ENCODE data around the gene IRAG1. TPM values are rescaled to one million over a fixed set of nuclear protein-coding genes. Genes with fewer than 3 reads are reported as not detected.

Gene IRAG1
- total RNA-seq, 2 donors from 2014 or later, result 4.2 to 7.3 TPM

- H3K36me3 Mint-ChIP-seq (ENCODE audit: low read depth), result no peaks in the 10 kb centered on the region
- Histone ChIP-seq H3K27me3 (ENCODE audit: control insufficient read depth, insufficient read depth, low read length, poor library complexity, severe bottlenecking) (no peaks in the 10 kb centered on the region), H3K9ac (ENCODE audit: extremely low read depth, low read length, poor library complexity, severe bottlenecking) (peak overlapping the region; percentile 39), H3K27ac (ENCODE audit: low read depth, low read length) (no peak overlapping the region), H3K36me3 (ENCODE audit: control insufficient read depth, insufficient read depth, low read length) (no peaks in the 10 kb centered on the region), H3K9me3 (ENCODE audit: control insufficient read depth, low read length) (peaks cover 4% of the 10 kb centered on the region), H3K4me3 (ENCODE audit: low read length) (peak overlapping the region; percentile 91), H3K4me1 (ENCODE audit: control insufficient read depth, insufficient read depth, low read length) (no peaks in the 10 kb centered on the region)
- 4 to 11% methylated on average over 3 to 18 of the region's 20 CpGs for WGBS, 2 experiments (ENCODE audit: insufficient coverage in 1 of 2, insufficient read length in 1 of 2)
- DNase-seq, result peak; percentile 88
- peak overlapping the region; percentile 66 for H3K27ac Mint-ChIP-seq
- peak overlapping the region; percentile 68 for H3K4me3 Mint-ChIP-seq
- TF ChIP-seq CTCF (conservative IDR thresholded peaks at IDR 0.05), result no peak
- H3K9me3 Mint-ChIP-seq, result no peaks in the 10 kb centered on the region
- H3K27me3 Mint-ChIP-seq (ENCODE audit: insufficient read depth), result peaks cover 22% of the 10 kb centered on the region
- H3K4me1 Mint-ChIP-seq, result peaks cover 3% of the 10 kb centered on the region
Observed at GRCh38 chr11:10728789-10729472, 35.4 kb upstream of the IRAG1 start.

- Histone ChIP-seq H3K9me3 (ENCODE audit: control insufficient read depth, low read length) (peaks cover 4% of the 10 kb centered on the region), H3K4me1 (ENCODE audit: control insufficient read depth, insufficient read depth, low read length) (no peaks in the 10 kb centered on the region), H3K4me3 (ENCODE audit: low read length) (peak overlapping the region; percentile 91), H3K36me3 (ENCODE audit: control insufficient read depth, insufficient read depth, low read length) (no peaks in the 10 kb centered on the region), H3K27me3 (ENCODE audit: control insufficient read depth, insufficient read depth, low read length, poor library complexity, severe bottlenecking) (no peaks in the 10 kb centered on the region), H3K27ac (ENCODE audit: low read depth, low read length) (no peak overlapping the region), H3K9ac (ENCODE audit: extremely low read depth, low read length, poor library complexity, severe bottlenecking) (no peak overlapping the region)
- Mint-ChIP-seq H3K36me3 (ENCODE audit: low read depth) (no peaks in the 10 kb centered on the region), H3K4me1 (peaks cover 3% of the 10 kb centered on the region), H3K4me3 (peak overlapping the region; percentile 68), H3K27me3 (ENCODE audit: insufficient read depth) (peaks cover 22% of the 10 kb centered on the region), H3K9me3 (no peaks in the 10 kb centered on the region), H3K27ac (no peak overlapping the region)
- TF ChIP-seq CTCF (conservative IDR thresholded peaks at IDR 0.05), result peak; percentile 43
- no peak for DNase-seq
- 86 to 88% methylated on average over 2 to 3 of the region's 3 CpGs for WGBS, 2 experiments (ENCODE audit: insufficient coverage in 1 of 2, insufficient read length in 1 of 2)
Observed at GRCh38 chr11:10728154-10728553, 34.6 kb upstream of the IRAG1 start.

- no peaks in the 10 kb centered on the region for H3K36me3 ChIP-seq (ENCODE audit: control insufficient read depth, insufficient read depth, low read length)
- Mint-ChIP-seq H3K9me3 (no peaks in the 10 kb centered on the region), H3K27ac (no peak overlapping the region), H3K4me1 (peaks cover 3% of the 10 kb centered on the region), H3K4me3 (no peak overlapping the region), H3K36me3 (ENCODE audit: low read depth) (no peaks in the 10 kb centered on the region), H3K27me3 (ENCODE audit: insufficient read depth) (peaks cover 19% of the 10 kb centered on the region)
- WGBS, 2 experiments (ENCODE audit: insufficient coverage in 1 of 2, insufficient read length in 1 of 2), result 89 to 96% methylated on average over 4 of the region's 4 CpGs
- no peak for TF ChIP-seq CTCF (conservative IDR thresholded peaks at IDR 0.05)
- H3K9me3 ChIP-seq (ENCODE audit: control insufficient read depth, low read length), result peaks cover 4% of the 10 kb centered on the region
- no peaks in the 10 kb centered on the region for H3K27me3 ChIP-seq (ENCODE audit: control insufficient read depth, insufficient read depth, low read length, poor library complexity, severe bottlenecking)
- H3K4me1 ChIP-seq (ENCODE audit: control insufficient read depth, insufficient read depth, low read length), result no peaks in the 10 kb centered on the region
- DNase-seq, result no peak
- no peak overlapping the region for H3K4me3 ChIP-seq (ENCODE audit: low read length)
- H3K9ac ChIP-seq (ENCODE audit: extremely low read depth, low read length, poor library complexity, severe bottlenecking), result no peak overlapping the region
- no peak overlapping the region for H3K27ac ChIP-seq (ENCODE audit: low read depth, low read length)
Observed at GRCh38 chr11:10727146-10727851, 33.7 kb upstream of the IRAG1 start.
